H1 (cell line): ENCODE results near the gene F5. TPM values are rescaled to one million over a fixed set of nuclear protein-coding genes. Genes with fewer than 3 reads are reported as not detected.

Experiments used
- EGR1 ChIP-seq: IDR thresholded peaks from 2 replicates; pipeline ENCODE4 v1.6.1; 2011; ENCODE audit warnings: low read depth, low read length, borderline replicate concordance
- HDAC6 ChIP-seq: IDR thresholded peaks from one replicate; pipeline ENCODE4 v1.7.1; 2012; ENCODE audit warnings: low read depth, mild to moderate bottlenecking, inconsistent platforms, low read length, moderate library complexity
- JUND ChIP-seq: IDR thresholded peaks from 2 replicates; pipeline ENCODE4 v1.6.1; 2011; ENCODE audit warnings: mild to moderate bottlenecking, improper control_type of control experiment, low read length
- KDM4A ChIP-seq: IDR thresholded peaks from one replicate; pipeline ENCODE4 v1.7.1; 2012; ENCODE audit warnings: low read depth, mild to moderate bottlenecking, moderate library complexity, low read length, inconsistent platforms; ENCODE audit not compliant: severe bottlenecking
- MAFK ChIP-seq: IDR thresholded peaks from 2 replicates; pipeline ENCODE4 v1.6.1; 2012; ENCODE audit warnings: low read depth, mild to moderate bottlenecking, improper control_type of control experiment, low read length
- RNF2 ChIP-seq: fragments of 200-900, 300-1000 bp; sonication (generic); IDR thresholded peaks from 2 replicates; pipeline ENCODE4 v1.7.1; 2016; ENCODE audit warnings: borderline replicate concordance, low read depth, mild to moderate bottlenecking, antibody characterized with exemption, low read length; ENCODE audit not compliant: poor library complexity, severe bottlenecking; ENCODE audit errors: missing control alignments
- TAF1 ChIP-seq: IDR thresholded peaks from 2 replicates; pipeline ENCODE4 v1.6.1; 2011; ENCODE audit warnings: mild to moderate bottlenecking, low read depth, low read length
- polyA plus RNA-seq, 7 experiments: library from polyadenylated mRNA; depleted of rRNA in 3 of 7; stranded (reverse) in 5 of 7; unstranded in 2 of 7; fragments of >200 nt in 5 of 7; fragments of 200-250 nt in 2 of 7; gene quantifications; 1 replicate in 5 of 7; 2 replicates in 1 of 7; 4 replicates in 1 of 7; pipeline versions ENCODE4 v1.2.1 to v1.2.3, GENCODE V29; 2011 to 2013; ENCODE audit warnings: missing spikeins in 2 of 7, mixed read lengths in 2 of 7
- total RNA-seq: library from RNA; stranded (reverse); fragmentation: NEBNext Ultra II Directional; extraction: Animal tissue kit (Norgen Biotek cat#: 25700); gene quantifications from 2 replicates; pipeline ENCODE4 v1.2.1, GENCODE V29; 2021
- TF ChIP-seq, protein P1 (sequence below): fragments of 300-600 bp; sonication (generic); IDR thresholded peaks from 2 replicates; pipeline ENCODE4 v1.7.1; 2012; ENCODE audit warnings: low read length, moderate library complexity, mild to moderate bottlenecking, inconsistent platforms; ENCODE audit not compliant: insufficient replicate concordance

The F5 gene
- total and polyA plus RNA-seq, 2 of the 8 experiments (the other 6 are each of a cell fraction or from before 2014, with no cell fraction given) = 0.04 to 0.06 TPM

GRCh38 chr1:169508432-169509338, 77.6 kb downstream of the F5 start (continued):
- no peak for TF ChIP-seq HDAC6
- TF ChIP-seq EGR1 = no peak
- TF ChIP-seq RNF2 = no peak
- no peak for TF ChIP-seq JUND
- no peak for TF ChIP-seq MAFK
- no peak for TF ChIP-seq KDM4A
- TF ChIP-seq TAF1 = no peak
- TF ChIP-seq, protein P1, sequence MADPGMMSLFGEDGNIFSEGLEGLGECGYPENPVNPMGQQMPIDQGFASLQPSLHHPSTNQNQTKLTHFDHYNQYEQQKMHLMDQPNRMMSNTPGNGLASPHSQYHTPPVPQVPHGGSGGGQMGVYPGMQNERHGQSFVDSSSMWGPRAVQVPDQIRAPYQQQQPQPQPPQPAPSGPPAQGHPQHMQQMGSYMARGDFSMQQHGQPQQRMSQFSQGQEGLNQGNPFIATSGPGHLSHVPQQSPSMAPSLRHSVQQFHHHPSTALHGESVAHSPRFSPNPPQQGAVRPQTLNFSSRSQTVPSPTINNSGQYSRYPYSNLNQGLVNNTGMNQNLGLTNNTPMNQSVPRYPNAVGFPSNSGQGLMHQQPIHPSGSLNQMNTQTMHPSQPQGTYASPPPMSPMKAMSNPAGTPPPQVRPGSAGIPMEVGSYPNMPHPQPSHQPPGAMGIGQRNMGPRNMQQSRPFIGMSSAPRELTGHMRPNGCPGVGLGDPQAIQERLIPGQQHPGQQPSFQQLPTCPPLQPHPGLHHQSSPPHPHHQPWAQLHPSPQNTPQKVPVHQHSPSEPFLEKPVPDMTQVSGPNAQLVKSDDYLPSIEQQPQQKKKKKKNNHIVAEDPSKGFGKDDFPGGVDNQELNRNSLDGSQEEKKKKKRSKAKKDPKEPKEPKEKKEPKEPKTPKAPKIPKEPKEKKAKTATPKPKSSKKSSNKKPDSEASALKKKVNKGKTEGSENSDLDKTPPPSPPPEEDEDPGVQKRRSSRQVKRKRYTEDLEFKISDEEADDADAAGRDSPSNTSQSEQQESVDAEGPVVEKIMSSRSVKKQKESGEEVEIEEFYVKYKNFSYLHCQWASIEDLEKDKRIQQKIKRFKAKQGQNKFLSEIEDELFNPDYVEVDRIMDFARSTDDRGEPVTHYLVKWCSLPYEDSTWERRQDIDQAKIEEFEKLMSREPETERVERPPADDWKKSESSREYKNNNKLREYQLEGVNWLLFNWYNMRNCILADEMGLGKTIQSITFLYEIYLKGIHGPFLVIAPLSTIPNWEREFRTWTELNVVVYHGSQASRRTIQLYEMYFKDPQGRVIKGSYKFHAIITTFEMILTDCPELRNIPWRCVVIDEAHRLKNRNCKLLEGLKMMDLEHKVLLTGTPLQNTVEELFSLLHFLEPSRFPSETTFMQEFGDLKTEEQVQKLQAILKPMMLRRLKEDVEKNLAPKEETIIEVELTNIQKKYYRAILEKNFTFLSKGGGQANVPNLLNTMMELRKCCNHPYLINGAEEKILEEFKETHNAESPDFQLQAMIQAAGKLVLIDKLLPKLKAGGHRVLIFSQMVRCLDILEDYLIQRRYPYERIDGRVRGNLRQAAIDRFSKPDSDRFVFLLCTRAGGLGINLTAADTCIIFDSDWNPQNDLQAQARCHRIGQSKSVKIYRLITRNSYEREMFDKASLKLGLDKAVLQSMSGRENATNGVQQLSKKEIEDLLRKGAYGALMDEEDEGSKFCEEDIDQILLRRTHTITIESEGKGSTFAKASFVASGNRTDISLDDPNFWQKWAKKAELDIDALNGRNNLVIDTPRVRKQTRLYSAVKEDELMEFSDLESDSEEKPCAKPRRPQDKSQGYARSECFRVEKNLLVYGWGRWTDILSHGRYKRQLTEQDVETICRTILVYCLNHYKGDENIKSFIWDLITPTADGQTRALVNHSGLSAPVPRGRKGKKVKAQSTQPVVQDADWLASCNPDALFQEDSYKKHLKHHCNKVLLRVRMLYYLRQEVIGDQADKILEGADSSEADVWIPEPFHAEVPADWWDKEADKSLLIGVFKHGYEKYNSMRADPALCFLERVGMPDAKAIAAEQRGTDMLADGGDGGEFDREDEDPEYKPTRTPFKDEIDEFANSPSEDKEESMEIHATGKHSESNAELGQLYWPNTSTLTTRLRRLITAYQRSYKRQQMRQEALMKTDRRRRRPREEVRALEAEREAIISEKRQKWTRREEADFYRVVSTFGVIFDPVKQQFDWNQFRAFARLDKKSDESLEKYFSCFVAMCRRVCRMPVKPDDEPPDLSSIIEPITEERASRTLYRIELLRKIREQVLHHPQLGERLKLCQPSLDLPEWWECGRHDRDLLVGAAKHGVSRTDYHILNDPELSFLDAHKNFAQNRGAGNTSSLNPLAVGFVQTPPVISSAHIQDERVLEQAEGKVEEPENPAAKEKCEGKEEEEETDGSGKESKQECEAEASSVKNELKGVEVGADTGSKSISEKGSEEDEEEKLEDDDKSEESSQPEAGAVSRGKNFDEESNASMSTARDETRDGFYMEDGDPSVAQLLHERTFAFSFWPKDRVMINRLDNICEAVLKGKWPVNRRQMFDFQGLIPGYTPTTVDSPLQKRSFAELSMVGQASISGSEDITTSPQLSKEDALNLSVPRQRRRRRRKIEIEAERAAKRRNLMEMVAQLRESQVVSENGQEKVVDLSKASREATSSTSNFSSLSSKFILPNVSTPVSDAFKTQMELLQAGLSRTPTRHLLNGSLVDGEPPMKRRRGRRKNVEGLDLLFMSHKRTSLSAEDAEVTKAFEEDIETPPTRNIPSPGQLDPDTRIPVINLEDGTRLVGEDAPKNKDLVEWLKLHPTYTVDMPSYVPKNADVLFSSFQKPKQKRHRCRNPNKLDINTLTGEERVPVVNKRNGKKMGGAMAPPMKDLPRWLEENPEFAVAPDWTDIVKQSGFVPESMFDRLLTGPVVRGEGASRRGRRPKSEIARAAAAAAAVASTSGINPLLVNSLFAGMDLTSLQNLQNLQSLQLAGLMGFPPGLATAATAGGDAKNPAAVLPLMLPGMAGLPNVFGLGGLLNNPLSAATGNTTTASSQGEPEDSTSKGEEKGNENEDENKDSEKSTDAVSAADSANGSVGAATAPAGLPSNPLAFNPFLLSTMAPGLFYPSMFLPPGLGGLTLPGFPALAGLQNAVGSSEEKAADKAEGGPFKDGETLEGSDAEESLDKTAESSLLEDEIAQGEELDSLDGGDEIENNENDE = no peak
- TF ChIP-seq, all 59 proteins: peak for 0
